HG02840 (cell line): ENCODE data around the gene PREX1.

ENCODE experiments used
- ATAC-seq: cut with Tn5 transposase; IDR thresholded peaks from one replicate; pipeline ENCODE4 v1.9.1; 2021; ENCODE audit warnings: mild to moderate bottlenecking, moderate library complexity, moderate number of reproducible peaks; ENCODE audit not compliant: unreplicated experiment, low FRiP score

Gene PREX1

DNA sequence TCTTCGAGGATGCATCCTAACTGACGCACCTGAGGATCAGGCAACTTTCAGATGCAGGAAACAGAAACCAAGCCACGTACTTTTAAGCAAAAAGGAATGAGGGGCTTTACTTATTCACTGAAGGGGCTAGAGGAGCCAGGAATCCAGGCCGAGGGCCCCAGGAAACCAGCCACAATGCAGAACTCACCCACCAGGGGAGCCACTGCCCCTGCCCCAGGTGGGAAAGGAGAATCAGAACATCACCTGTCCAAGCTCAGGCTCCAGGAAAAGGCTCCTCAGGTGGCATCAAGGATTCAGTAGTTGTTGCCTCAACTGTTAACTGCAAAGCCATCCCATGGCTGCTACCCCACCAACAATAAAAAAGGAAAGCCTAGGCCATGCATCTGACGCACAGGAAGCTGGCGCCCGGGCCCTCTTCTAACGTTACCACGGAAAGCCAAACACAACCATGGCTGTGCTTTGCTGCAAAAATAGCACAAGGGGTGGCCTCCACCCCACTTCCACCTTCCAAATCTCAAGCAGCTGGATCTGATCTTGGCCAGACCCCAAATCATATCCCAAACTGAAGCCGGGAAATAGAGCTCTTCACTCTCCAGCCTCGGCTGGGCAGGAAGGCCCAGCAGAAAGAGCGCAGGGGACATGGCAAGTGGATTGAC lies 121.0 kb downstream of the PREX1 start:
- no peak for ATAC-seq

DNA sequence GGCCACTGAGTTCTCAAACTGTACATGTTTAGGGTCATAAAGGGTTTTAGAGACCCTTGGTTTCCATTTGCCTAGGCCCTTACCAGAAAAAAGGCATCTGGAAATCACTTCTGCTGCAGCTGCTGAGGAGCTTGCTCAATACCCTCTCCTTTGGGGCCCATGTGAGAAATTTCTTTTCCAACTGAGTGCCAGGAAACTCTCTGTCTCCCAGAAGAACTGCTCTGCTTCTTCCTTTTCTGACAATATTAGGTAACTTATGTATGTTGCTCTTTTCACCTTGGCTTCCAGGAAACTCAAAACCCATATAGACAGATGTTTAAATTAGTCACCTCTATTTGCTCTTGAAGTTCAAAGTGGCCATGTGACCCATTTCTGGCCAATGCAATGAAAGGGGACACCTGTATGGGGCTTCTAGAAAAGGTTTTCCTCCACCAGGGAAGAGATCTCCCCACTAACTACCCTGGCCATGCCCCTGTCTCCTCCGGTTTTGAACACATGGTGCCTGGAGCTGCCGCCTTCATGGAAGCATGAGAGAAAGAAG lies 121.6 kb downstream of the PREX1 start:
- ATAC-seq, result no peak

- ATAC-seq, result no peak
Measured at GRCh38 chr20:48705240-48706115, 122.3 kb downstream of the PREX1 start.

DNA sequence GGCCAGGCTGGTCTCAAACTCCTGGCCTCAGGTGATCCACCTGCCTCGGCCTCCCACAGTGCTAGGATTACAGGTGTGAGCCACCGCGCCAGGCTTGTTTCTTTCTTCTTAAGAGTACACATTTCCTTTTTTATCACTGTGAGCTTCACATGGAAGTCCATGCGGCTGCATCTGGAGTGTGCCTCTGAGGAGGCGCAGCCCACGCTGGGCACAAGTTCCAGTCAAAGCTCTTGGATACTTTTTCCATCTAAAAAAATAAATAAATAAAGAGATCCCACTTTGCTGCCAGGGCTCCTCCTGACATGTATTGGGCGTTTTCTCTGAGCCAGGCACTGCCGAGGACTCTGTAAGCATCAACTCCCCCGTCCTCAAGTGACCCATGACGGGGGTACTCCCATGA lies 123.0 kb downstream of the PREX1 start:
- no peak for ATAC-seq

GRCh38 chr20:48703511-48704219 lies 124.1 kb downstream of the PREX1 start:
- no peak for ATAC-seq

- ATAC-seq, result no peak
Measured at GRCh38 chr20:48703107-48703506, 124.7 kb downstream of the PREX1 start.

- ATAC-seq, result no peak
Measured at GRCh38 chr20:48702455-48702913, 125.3 kb downstream of the PREX1 start.

- no peak for ATAC-seq
Measured at GRCh38 chr20:48701702-48702101, 126.1 kb downstream of the PREX1 start.

DNA sequence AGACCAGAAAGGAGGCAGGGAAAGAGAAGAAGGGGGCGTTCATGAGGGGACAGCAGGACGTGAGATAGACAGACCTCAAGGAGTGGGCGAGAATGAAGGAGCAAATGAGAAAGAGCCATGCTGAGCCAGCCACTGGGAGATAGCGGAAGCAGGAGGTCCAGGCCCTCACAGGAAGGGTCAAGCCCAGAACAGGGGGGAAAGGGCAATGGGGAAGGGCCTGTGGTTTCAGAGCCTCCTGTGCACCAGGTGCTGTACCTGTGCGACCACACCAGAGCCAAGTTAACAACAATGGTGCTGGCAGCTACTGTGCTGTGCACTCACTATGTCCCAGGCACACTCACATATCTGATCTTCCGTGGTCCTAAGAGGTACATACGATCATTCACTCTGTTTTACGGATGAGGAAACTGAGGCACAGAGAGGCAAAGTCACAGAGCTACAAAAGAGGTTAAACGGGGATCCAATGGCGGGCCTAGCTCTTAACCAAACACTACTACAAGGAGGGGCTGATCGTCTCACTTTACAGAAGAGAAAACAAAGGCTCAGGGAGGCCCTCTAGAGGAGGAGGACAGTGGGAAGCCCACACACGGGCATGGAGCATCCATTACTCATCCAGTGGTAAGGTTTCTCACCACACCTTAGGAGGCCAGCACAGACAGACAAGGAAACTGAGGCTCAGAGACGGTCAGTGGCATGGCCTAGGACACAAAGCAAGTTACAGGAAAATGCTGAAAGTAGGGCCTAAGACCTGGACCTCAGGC lies 129.1 kb downstream of the PREX1 start:
- no peak for ATAC-seq

DNA sequence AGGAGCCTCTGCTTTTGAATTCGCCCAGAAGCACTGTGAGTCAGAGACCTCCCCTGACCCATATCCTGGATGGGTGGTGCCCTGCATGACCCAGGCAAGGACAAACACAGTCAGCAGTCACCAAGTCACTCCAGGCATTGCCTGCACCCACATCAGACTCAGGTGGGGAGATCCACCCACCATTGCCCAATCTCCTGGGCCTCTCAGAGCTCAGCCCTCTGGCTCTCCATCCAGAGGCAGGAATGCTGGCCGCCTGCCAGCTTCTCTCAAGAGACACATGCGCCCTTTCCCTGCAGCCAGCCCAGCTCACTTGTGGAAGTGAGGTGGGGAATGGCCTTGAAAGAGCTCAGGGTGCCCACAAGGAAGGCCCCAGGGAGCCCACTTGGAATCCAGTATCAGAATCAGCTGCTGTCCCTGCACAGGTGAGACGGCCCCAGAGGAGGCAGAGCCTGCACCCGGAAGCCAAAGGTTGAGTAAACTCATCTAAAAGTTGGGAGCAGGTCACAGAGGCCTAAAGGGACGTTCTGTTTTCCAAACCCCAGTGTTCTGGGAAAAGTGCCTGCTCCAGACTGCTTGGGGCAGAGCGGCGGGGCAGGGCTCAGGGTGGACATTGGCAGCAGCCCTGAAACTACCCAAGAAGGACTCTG lies 129.8 kb downstream of the PREX1 start:
- no peak for ATAC-seq

GRCh38 chr20:48696671-48697070 lies 131.1 kb downstream of the PREX1 start:
- ATAC-seq, result no peak

DNA sequence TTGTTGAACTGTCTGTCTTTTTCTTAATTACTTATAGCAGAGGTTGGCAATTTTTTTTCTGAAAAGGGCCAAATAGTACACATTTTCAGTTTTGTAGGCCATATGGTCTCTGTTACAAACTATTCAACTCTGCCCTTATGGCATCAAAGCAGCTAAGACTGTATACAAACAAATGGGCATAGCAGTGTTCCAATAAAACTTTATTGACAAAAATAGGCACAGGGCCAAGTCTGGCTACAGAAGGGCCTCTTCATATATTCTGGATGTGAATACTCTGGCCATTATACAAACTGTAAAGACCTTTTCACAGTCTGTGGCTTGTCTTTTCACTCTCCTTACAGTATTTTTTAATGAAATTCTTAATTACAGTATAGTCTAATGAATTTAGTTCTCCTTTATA lies 132.1 kb downstream of the PREX1 start:
- no peak for ATAC-seq

- no peak for ATAC-seq
Measured at GRCh38 chr20:48695255-48695654, 132.5 kb downstream of the PREX1 start.

DNA sequence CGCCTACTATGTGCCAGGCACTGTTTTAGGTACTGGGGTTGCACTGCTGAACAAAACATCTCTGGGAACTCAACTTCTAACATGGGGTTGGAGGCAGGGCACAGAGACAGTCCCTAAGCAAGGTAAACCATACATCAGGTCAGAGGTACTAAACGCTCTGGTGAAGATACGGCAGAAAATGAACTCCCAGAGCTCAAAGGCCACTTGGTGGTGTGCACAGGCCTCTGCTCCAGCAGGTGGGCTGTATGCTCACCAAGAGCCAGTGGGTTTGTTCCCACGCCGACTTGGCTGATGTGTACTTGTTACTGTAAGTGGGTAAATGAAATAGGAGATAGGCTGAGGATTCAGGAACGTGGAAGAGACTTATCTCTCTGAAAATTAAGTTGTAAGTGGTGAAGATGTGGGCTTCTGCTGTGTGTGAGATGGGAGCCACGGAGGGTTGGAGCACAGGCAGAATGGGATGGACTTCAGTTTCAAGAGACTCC lies 133.4 kb downstream of the PREX1 start:
- ATAC-seq, result no peak

DNA sequence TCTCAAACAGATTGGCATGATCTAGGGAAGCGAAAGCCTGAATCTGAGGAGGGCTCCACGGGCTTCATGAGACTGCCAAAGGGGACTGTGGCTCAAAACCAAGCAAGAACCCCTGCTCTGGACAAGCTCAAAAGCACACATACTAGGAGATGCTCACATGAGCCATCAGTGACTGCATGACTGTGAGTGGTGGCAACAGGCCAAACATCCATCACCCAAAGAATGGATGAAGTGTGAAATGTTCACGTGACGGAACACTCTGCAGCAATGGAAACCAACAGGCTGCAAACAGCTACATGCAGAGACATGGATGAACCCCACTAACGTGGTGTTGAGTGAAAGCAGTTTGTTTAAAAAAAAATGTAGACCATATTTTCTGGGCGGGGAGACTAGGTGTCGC lies 136.3 kb downstream of the PREX1 start:
- no peak for ATAC-seq

DNA sequence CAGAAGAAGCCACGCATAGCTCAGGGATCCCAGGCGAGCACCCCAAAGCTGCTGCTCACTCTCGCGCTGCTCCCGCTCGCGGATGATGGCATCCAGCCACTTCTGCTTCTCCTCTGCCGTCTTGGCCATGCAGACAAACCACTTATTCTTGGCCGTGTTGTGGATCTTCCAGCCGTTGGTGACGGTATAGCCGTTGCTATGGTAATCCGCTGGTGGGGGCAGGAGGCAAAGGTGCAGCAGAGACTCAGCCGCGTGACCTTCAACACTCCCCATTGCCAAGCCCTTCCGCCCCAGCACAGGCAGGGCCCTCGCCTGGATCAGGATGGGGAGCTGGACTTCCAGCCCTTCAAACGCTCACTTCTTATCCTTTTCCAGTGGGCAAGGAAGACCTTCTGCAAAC lies 136.9 kb downstream of the PREX1 start:
- no peak for ATAC-seq

DNA sequence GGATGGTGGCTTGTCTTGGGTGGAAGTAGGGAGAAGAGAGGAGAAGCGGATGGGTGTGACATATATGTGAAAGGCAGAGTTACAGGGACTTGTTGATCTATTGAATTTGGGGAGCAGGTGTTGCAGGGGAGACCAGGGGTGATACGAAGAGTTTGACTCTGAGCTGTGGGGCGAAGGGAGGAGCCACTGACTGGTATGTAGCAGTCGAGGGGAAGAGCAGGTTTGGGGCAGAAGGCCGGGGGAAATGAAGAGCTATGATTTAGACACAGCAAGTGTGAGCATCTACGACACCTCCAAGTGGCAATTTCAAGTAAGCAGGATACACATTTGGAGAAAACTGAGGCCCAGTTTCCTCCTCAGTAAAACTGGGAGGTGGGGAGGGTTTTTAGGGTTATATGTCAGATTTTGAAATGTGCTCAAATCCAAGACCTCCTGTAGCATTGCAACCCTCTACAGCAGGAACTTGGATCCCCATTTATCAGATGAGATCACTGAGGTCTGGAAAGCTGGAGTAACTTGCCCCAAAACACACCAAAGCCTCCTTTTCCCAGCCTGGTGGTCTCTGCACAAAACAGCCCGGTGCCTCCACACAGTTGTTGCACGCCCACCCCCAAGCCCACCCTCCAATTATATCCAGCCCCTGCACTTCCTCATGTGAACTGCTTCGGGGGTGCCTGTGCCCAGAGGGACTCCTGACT lies 137.8 kb downstream of the PREX1 start:
- no peak for ATAC-seq

- no peak for ATAC-seq
Measured at GRCh38 chr20:48689388-48689787, 138.4 kb downstream of the PREX1 start.

DNA sequence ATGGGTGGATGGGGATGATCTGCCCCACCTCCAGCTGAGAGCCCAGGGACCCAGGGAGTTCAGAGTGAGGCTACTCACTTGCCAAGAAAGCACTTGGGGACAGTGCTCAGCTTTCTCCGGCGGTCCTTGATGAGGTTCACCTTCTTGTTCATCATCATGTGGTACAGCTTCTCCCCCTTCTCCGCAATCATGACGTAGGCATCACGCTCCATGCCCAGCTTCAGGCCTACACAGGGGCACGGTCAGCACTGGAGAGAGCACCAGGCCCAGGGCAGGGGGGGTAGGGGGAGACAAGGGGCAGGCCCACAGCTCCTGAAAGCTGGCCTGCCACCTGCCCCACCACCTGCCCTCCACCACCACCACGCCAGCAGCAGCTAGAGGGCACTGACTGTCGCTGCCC lies 139.2 kb downstream of the PREX1 start:
- ATAC-seq, result no peak
